GM23338 (cell line): ENCODE results near the gene PDE4B. TPM values are rescaled to one million over a fixed set of nuclear protein-coding genes. Genes with fewer than 3 reads are reported as not detected.
A peak's percentile ranks its signal among the peaks of the same experiment; 100 is the strongest.

Experiments
- ATAC-seq: fragments of 200-7000 bp; cut with Tn5 transposase; 3 replicates; pipeline ENCODE4 v1.9.1; 2020
- DNase-seq: peaks from one replicate; pipeline ENCODE4 v3.0.0-alpha.2; 2015; ENCODE audit warnings: low spot score
- H2AFZ ChIP-seq: fragments of 200-600 bp; sonication (generic); 2 replicates; pipeline ENCODE4 v1.8.0; 2016; ENCODE audit warnings: antibody characterized with exemption, mild to moderate bottlenecking, moderate library complexity
- H3F3A ChIP-seq: fragments of 200-600 bp; sonication (generic); replicated peaks from 2 replicates; pipeline ENCODE4 v1.8.0; 2017; ENCODE audit warnings: antibody characterized with exemption, mixed run types, low read depth
- H3K27ac ChIP-seq: fragments of 200-600 bp; sonication (generic); 2 replicates; pipeline ENCODE4 v1.6.1; 2016; ENCODE audit warnings: low read depth
- H3K27me3 ChIP-seq: fragments of 200-600 bp; sonication (generic); 2 replicates; pipeline ENCODE4 v1.8.0; 2016; ENCODE audit warnings: mild to moderate bottlenecking, mixed run types, moderate library complexity; ENCODE audit not compliant: insufficient read depth
- H3K36me3 ChIP-seq: fragments of 200-600 bp; sonication (generic); 2 replicates; pipeline ENCODE4 v1.8.0; 2016; ENCODE audit warnings: mild to moderate bottlenecking; ENCODE audit not compliant: insufficient read depth
- H3K4me1 ChIP-seq: fragments of 200-600 bp; sonication (generic); 2 replicates; pipeline ENCODE4 v1.8.0; 2016; ENCODE audit warnings: mild to moderate bottlenecking, moderate library complexity; ENCODE audit not compliant: insufficient read depth
- H3K4me2 ChIP-seq: fragments of 200-600 bp; sonication (generic); 2 replicates; pipeline ENCODE4 v1.7.1; 2017; ENCODE audit warnings: mixed run types
- H3K4me3 ChIP-seq: fragments of 200-600 bp; sonication (generic); 2 replicates; pipeline ENCODE4 v1.6.1; 2016; ENCODE audit warnings: mixed run types
- H3K79me2 ChIP-seq: fragments of 200-600 bp; sonication (generic); replicated peaks from 2 replicates; pipeline ENCODE4 v1.8.0; 2017; ENCODE audit warnings: mild to moderate bottlenecking; ENCODE audit not compliant: insufficient read depth
- H3K9me2 ChIP-seq: fragments of 200-600 bp; sonication (generic); 2 replicates; pipeline ENCODE4 v1.8.0; 2017; ENCODE audit not compliant: insufficient read depth
- H4K20me1 ChIP-seq: fragments of 200-600 bp; sonication (generic); replicated peaks from 2 replicates; pipeline ENCODE4 v1.8.0; 2017; ENCODE audit warnings: mild to moderate bottlenecking; ENCODE audit not compliant: insufficient read depth
- H3K27ac Mint-ChIP-seq: 2 replicates; pipeline ENCODE4 v1.8.0; 2020; ENCODE audit warnings: inconsistent platforms, mild to moderate bottlenecking, moderate library complexity, mixed read lengths
- H3K27me3 Mint-ChIP-seq: 3 replicates; pipeline ENCODE4 v1.8.0; 2022; ENCODE audit warnings: low read depth, mild to moderate bottlenecking, moderate library complexity, mixed read lengths, inconsistent platforms; ENCODE audit not compliant: insufficient read depth, poor library complexity
- H3K36me3 Mint-ChIP-seq: 3 replicates; pipeline ENCODE4 v1.8.0; 2021; ENCODE audit warnings: low read depth, mild to moderate bottlenecking, inconsistent platforms, moderate library complexity, mixed read lengths
- H3K4me1 Mint-ChIP-seq: 3 replicates; pipeline ENCODE4 v1.8.0; 2020; ENCODE audit warnings: mild to moderate bottlenecking, inconsistent platforms, mixed read lengths
- H3K4me3 Mint-ChIP-seq: 3 replicates; pipeline ENCODE4 v1.8.0; 2021; ENCODE audit warnings: moderate library complexity, mild to moderate bottlenecking, inconsistent platforms, mixed read lengths
- H3K9me3 Mint-ChIP-seq: 3 replicates; pipeline ENCODE4 v1.8.0; 2020; ENCODE audit warnings: moderate library complexity, mild to moderate bottlenecking, inconsistent platforms, mixed read lengths
- CREB1 ChIP-seq: fragments of 250-450 bp; sonication (Bioruptor Pico); IDR thresholded peaks from 2 replicates; pipeline ENCODE4 v1.5.0; 2020; ENCODE audit warnings: low read depth, mild to moderate bottlenecking, moderate library complexity
- CTCF ChIP-seq, 2 experiments: fragments of 200-600 bp in 1 of 2; sonication (generic) in 1 of 2; conservative IDR thresholded peaks; 2 replicates each; pipeline versions ENCODE4 v1.5.1 to v1.6.1; 2016 to 2017; ENCODE audit warnings: antibody characterized with exemption in 2 of 2, low read depth in 2 of 2, mild to moderate bottlenecking in 2 of 2, moderate library complexity in 1 of 2
- EZH2 ChIP-seq: fragments of 200-600 bp; sonication (generic); IDR thresholded peaks from one replicate; pipeline ENCODE4 v1.8.0; 2017; ENCODE audit warnings: antibody characterized with exemption, mild to moderate bottlenecking, low read depth; ENCODE audit not compliant: unreplicated experiment
- NANOG ChIP-seq: IDR thresholded peaks from 2 replicates; pipeline ENCODE4 v1.6.1; 2016; ENCODE audit warnings: antibody characterized with exemption, borderline replicate concordance
- POLR2AphosphoS5 ChIP-seq: IDR thresholded peaks from 2 replicates; pipeline ENCODE4 v1.6.1; 2016; ENCODE audit warnings: antibody characterized with exemption, low read depth
- STAT1 ChIP-seq: IDR thresholded peaks from one replicate; pipeline ENCODE4 v1.6.1; 2016; ENCODE audit warnings: antibody characterized with exemption; ENCODE audit not compliant: unreplicated experiment
- ZNF114 ChIP-seq: fragments of 250-450 bp; sonication (Bioruptor Pico); IDR thresholded peaks from 2 replicates; pipeline ENCODE4 v1.5.0; 2020; ENCODE audit warnings: mild to moderate bottlenecking, moderate library complexity
- ZNF462 ChIP-seq: fragments of 250-450 bp; sonication (Bioruptor Pico); IDR thresholded peaks from 2 replicates; pipeline ENCODE4 v1.5.0; 2020; ENCODE audit warnings: mild to moderate bottlenecking, moderate library complexity
- polyA plus RNA-seq: library from polyadenylated mRNA; unstranded; fragments of >200 nt; fragmentation: Nextera tagmentation; extraction: Ambion mirVana; gene quantifications from 2 replicates; pipeline ENCODE4 v1.2.1, GENCODE V29; 2016
- total RNA-seq: library from RNA; depleted of rRNA; stranded (reverse); fragments of >200 nt; shearing (Covaris generic); gene quantifications from 2 replicates; pipeline ENCODE4 v1.2.3, GENCODE V29; 2014

PDE4B gene
- total and polyA plus RNA-seq, 2 experiments from 2014 or later, result 14.0 to 25.6 TPM

GRCh38 chr1:66276218-66276617 lies 483.5 kb downstream of the PDE4B start (continued):
- TF ChIP-seq ZNF462 (CRISPR knock-in tag), result no peak
- TF ChIP-seq CREB1 (CRISPR knock-in tag), result no peak
- no peak for TF ChIP-seq STAT1
- TF ChIP-seq NANOG, result no peak

GRCh38 chr1:66278260-66279021 lies 485.7 kb downstream of the PDE4B start:
- Histone ChIP-seq H3K27ac (no peak overlapping the region), H3K27me3 (no peaks in the 10 kb centered on the region), H3K9me2 (no peaks in the 10 kb centered on the region), H4K20me1 (no peaks in the 10 kb centered on the region), H2AFZ (peak overlapping the region; percentile 100), H3F3A (no peaks in the 10 kb centered on the region), H3K4me1 (peaks cover 21% of the 10 kb centered on the region), H3K4me2 (no peak overlapping the region), H3K36me3 (no peaks in the 10 kb centered on the region), H3K79me2 (no peaks in the 10 kb centered on the region), H3K4me3 (no peak overlapping the region)
- Mint-ChIP-seq H3K4me3 (no peak overlapping the region), H3K27me3 (peaks cover 4% of the 10 kb centered on the region), H3K9me3 (no peaks in the 10 kb centered on the region; the same call in 2 of the 3 replicates), H3K4me1 (peaks cover 18% of the 10 kb centered on the region), H3K27ac (peak overlapping the region; percentile 22; the same call in 1 of the 2 replicates), H3K36me3 (no peaks in the 10 kb centered on the region)
- ATAC-seq (no peak; the same call in 1 of the 3 replicates), DNase-seq (peak; percentile 12)
- TF ChIP-seq NANOG (no peak), CTCF (conservative IDR thresholded peaks at IDR 0.05; ENCODE audit: low read depth in 2 of 2) (no peak), POLR2AphosphoS5 (no peak), EZH2 (no peak), ZNF114 (CRISPR knock-in tag) (no peak)
